Esophagus muscularis mucosa (tissue), 4 donors: ENCODE data around the gene EZR. TPM values are rescaled to one million over a fixed set of nuclear protein-coding genes. Genes with fewer than 3 reads are reported as not detected.
A peak's percentile ranks its signal among the peaks of the same experiment; 100 is the strongest.

Source experiments
- DNase-seq: peaks from one replicate; pipeline ENCODE4 v3.0.0-alpha.2; 2017; ENCODE audit errors: extremely low spot score
- H3K27ac ChIP-seq, 4 donors: fragments of 200-600 bp; sonication (generic); replicated peaks in 1 of 4; 1 replicate in 3 of 4; 2 replicates in 1 of 4; pipeline ENCODE4 v1.5.1; 2016 to 2019; ENCODE audit warnings: mild to moderate bottlenecking in 1 of 4
- H3K27me3 ChIP-seq, 4 donors: fragments of 200-600 bp; sonication (generic); one replicate each; pipeline versions ENCODE4 v1.5.1 to v1.6.0; 2016 to 2019
- H3K36me3 ChIP-seq, 4 donors: fragments of 200-600 bp; sonication (generic); one replicate each; pipeline ENCODE4 v1.5.1; 2016 to 2019
- H3K4me1 ChIP-seq, 4 donors: fragments of 200-600 bp; sonication (generic); one replicate each; pipeline ENCODE4 v1.5.1; 2016 to 2019
- H3K4me3 ChIP-seq, 4 donors: fragments of 200-600 bp; sonication (generic); 1 replicate in 2 of 4; 2 replicates in 2 of 4; pipeline ENCODE4 v1.5.1; 2016 to 2019; ENCODE audit warnings: mild to moderate bottlenecking in 4 of 4, moderate library complexity in 1 of 4
- H3K9me3 ChIP-seq, 4 donors: fragments of 200-600 bp; sonication (generic); 1 replicate in 3 of 4; 2 replicates in 1 of 4; pipeline ENCODE4 v1.5.1; 2016 to 2019
- CTCF ChIP-seq, 3 experiments: fragments of 200-600 bp in 2 of 3; fragments of 450-650 bp in 1 of 3; sonication (generic) in 2 of 3; IDR thresholded peaks; one replicate each; pipeline ENCODE4 v1.5.1; 2017 to 2019; ENCODE audit warnings: antibody characterized with exemption in 3 of 3, mild to moderate bottlenecking in 2 of 3, moderate library complexity in 1 of 3
- EP300 ChIP-seq: sonication (generic); formaldehyde crosslinking; IDR thresholded peaks from one replicate; pipeline ENCODE4 v1.6.1; 2017; ENCODE audit warnings: antibody characterized with exemption
- POLR2A ChIP-seq: fragments of 450-650 bp; IDR thresholded peaks from one replicate; pipeline ENCODE4 v1.6.1; 2017; ENCODE audit warnings: antibody characterized with exemption, moderate library complexity, mild to moderate bottlenecking, low read depth
- POLR2AphosphoS5 ChIP-seq, 2 donors: sonication (generic); formaldehyde crosslinking; IDR thresholded peaks; one replicate each; pipeline ENCODE4 v1.6.1; 2017; ENCODE audit warnings: antibody characterized with exemption in 2 of 2
- WGBS: methylation state at CpG from one replicate; pipeline ENCODE4 v1.1.5; 2018; 5-methylcytosine and 5-hydroxymethylcytosine counted together
- intact Hi-C: fragments of 100-400 bp; cut with DNase I; formaldehyde crosslinking; loops from one replicate; pipeline ENCODE4 v1.15.1; 2023
- total RNA-seq, 4 donors: library from RNA; depleted of rRNA; stranded (reverse); fragments of >200 nt; gene quantifications; one replicate each; pipeline versions ENCODE4 v1.1.0 to v1.2.1, GENCODE V29; 2016

EZR gene
- total RNA-seq, 4 donors from 2014 or later, result 205 to 226 (median 212) TPM

- intact Hi-C loops, result no loop called here
- H3K27ac ChIP-seq, result peak overlapping the region; percentile 69 to 83 (median 75)
- 90% methylated on average over 6 of the region's 6 CpGs for WGBS
Observed at GRCh38 chr6:158853880-158854213, 34.7 kb upstream of the EZR start.

GRCh38 chr6:158853072-158853879 is 34.1 kb upstream of the EZR start:
- peak overlapping the region; percentile 69 to 83 (median 75) for H3K27ac ChIP-seq
- intact Hi-C loops, result no loop called here
- peaks cover 21 to 73% (median 63%) of the 10 kb centered on the region in 4 donors for H3K4me1 ChIP-seq
- no peaks in the 10 kb centered on the region for H3K36me3 ChIP-seq
- H3K9me3 ChIP-seq, result no peaks in the 10 kb centered on the region
- WGBS, result 60% methylated on average over 13 of the region's 13 CpGs
- no peak for DNase-seq
- no peak overlapping the region for H3K4me3 ChIP-seq
- TF ChIP-seq CTCF (IDR thresholded peaks at IDR 0.05) (no peak), POLR2AphosphoS5 (IDR thresholded peaks at IDR 0.05) (peak; percentile 64 to 70)
- no peaks in the 10 kb centered on the region for H3K27me3 ChIP-seq

More at GRCh38 chr6:158853880-158854213, 34.7 kb upstream of the EZR start:
- Histone ChIP-seq H3K4me1 (peaks cover 21 to 73% (median 63%) of the 10 kb centered on the region in 4 donors), H3K9me3 (no peaks in the 10 kb centered on the region), H3K27me3 (no peaks in the 10 kb centered on the region), H3K36me3 (no peaks in the 10 kb centered on the region), H3K4me3 (no peak overlapping the region)
- DNase-seq, result no peak
- TF ChIP-seq EP300, result no peak
- no peak for TF ChIP-seq CTCF (IDR thresholded peaks at IDR 0.05)
- TF ChIP-seq POLR2AphosphoS5 (IDR thresholded peaks at IDR 0.05), result no peak
- no peak for TF ChIP-seq POLR2A

GRCh38 chr6:158852312-158853071 is 33.3 kb upstream of the EZR start:
- H3K4me3 ChIP-seq, result no peak overlapping the region
- no peaks in the 10 kb centered on the region for H3K9me3 ChIP-seq
- intact Hi-C loops, result no loop called here
- no peaks in the 10 kb centered on the region for H3K36me3 ChIP-seq
- WGBS, result 90% methylated on average over 9 of the region's 11 CpGs
- no peak for DNase-seq
- H3K4me1 ChIP-seq, result peaks cover 21 to 73% (median 63%) of the 10 kb centered on the region in 4 donors
- peak overlapping the region; percentile 32 to 83 (median 75) for H3K27ac ChIP-seq
- no peaks in the 10 kb centered on the region for H3K27me3 ChIP-seq
- TF ChIP-seq POLR2AphosphoS5 (IDR thresholded peaks at IDR 0.05), result no peak
- TF ChIP-seq POLR2A, result no peak
- no peak for TF ChIP-seq CTCF (IDR thresholded peaks at IDR 0.05)
- TF ChIP-seq EP300, result no peak

GRCh38 chr6:158850807-158851115 is 31.6 kb upstream of the EZR start:
- Histone ChIP-seq H3K9me3 (no peaks in the 10 kb centered on the region), H3K27ac (peak overlapping the region; percentile 72 to 83 (median 76)), H3K4me3 (no peak overlapping the region), H3K4me1 (peaks cover 18 to 63% (median 53%) of the 10 kb centered on the region in 4 donors), H3K36me3 (no peaks in the 10 kb centered on the region), H3K27me3 (no peaks in the 10 kb centered on the region)
- intact Hi-C loops, result loop anchor here (2.0 kb wide), 1 partner anchor 32 kb away; the partner anchor contains the start of gene EZR
- no peak for TF ChIP-seq POLR2A
- TF ChIP-seq CTCF (IDR thresholded peaks at IDR 0.05), result no peak
- TF ChIP-seq EP300, result no peak
- no peak for TF ChIP-seq POLR2AphosphoS5 (IDR thresholded peaks at IDR 0.05)
- no peak for DNase-seq
